Breast epithelium (tissue), 3 donors: ENCODE data around the gene SEMA4D.

Experiments
- POLR2AphosphoS5 ChIP-seq, 3 donors: sonication (generic); formaldehyde crosslinking; IDR thresholded peaks; one replicate each; pipeline ENCODE4 v1.6.1; 2017; ENCODE audit warnings: antibody characterized with exemption in 3 of 3
- TF ChIP-seq, protein P1 (sequence below), 3 donors: fragments of 450-650 bp; IDR thresholded peaks; one replicate each; pipeline ENCODE4 v1.5.1; 2016 to 2017; ENCODE audit warnings: antibody characterized with exemption in 3 of 3, mild to moderate bottlenecking in 3 of 3, moderate library complexity in 3 of 3

DNA sequence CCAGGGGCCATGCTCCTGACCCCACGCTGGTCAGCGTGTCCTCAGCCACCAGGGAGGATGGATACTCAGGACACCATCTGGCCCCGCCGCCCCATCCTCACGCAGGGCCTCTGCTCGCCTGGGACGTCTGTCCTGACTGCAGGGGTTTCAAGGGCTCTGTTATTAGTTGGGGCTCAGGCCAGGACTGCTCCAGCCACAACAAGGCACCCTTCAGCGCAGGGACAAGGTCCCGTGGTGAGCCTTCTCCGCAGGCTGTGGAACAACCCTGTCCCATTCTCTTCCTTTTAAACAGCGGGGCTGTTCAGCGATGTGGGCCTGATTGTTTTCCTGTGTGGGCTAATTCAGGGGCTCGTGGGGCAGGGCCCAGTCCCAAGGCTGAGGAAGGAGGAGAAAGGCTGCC lies 61.6 kb downstream of the SEMA4D start:
- TF ChIP-seq, protein P1, sequence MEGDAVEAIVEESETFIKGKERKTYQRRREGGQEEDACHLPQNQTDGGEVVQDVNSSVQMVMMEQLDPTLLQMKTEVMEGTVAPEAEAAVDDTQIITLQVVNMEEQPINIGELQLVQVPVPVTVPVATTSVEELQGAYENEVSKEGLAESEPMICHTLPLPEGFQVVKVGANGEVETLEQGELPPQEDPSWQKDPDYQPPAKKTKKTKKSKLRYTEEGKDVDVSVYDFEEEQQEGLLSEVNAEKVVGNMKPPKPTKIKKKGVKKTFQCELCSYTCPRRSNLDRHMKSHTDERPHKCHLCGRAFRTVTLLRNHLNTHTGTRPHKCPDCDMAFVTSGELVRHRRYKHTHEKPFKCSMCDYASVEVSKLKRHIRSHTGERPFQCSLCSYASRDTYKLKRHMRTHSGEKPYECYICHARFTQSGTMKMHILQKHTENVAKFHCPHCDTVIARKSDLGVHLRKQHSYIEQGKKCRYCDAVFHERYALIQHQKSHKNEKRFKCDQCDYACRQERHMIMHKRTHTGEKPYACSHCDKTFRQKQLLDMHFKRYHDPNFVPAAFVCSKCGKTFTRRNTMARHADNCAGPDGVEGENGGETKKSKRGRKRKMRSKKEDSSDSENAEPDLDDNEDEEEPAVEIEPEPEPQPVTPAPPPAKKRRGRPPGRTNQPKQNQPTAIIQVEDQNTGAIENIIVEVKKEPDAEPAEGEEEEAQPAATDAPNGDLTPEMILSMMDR (IDR thresholded peaks at IDR 0.05): no peak
- no peak for TF ChIP-seq POLR2AphosphoS5 (IDR thresholded peaks at IDR 0.05)
